Activated CD8-positive, alpha-beta memory T cell treated with anti-CD3 and anti-CD28 coated beads, Interleukin-2, amount 50 U/mL, for 48 hours (primary cell): ENCODE data around the gene ZNF682.
"Not testable (repeated sequence)": the region's sequence is repeated elsewhere in the genome, so short reads cannot be mapped to it uniquely, and the experiment has no call there.

ENCODE experiments used
- DNase-seq: peaks from one replicate; pipeline ENCODE4 v3.0.0-alpha.2; 2020

Gene ZNF682

DNA sequence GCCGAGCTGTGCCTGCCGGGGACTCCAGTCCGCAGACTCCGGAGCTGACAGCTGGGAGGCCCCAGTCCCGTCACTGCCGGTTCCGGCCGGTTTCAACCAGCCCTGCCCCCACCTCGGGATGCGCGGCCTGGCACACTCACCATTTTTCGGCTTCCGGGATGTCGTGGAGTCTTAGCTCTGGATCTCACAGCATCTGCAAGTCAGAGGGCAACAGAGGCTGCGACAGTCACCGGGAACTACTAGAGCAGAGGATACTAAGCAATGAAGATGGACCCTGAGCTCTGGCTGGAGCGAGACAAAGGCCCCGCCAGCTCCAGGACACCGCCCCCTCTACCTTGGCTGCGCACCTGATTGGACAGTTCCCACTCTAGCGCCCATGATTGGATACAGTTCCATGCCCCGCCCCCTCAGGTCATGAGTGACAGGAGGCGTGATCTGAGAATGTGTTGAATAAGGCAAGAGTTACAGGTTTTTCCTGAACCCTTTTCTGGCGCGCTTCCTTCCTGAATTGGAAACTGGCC, at the start of gene ZNF682:
TSS of gene ZNF682 (minus strand) at position 303 of the 521 bp plus-strand sequence. CDS start at position 143, 160 bp downstream.
- DNase-seq: peak; percentile 93

DNA sequence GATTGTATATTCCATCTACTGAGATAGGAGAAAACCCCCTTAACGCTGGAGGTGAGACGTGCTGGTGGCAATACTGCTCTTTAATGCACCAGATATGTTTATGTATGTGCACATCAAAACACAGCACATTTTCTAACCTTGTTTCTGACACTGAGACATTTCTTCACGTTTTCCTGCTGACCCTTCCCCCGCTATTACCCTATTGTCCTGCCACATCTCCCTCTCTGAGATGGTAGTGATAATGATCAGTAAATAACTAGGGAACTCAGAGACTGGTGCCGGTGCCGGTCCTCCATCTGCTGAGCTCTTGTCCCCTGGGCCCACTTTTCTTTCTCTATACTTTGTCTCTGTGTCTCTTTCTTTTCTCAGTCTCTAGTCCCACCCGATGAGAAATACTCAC, 43.6 kb upstream of the ZNF682 start:
- DNase-seq: not testable (repeated sequence)

DNA sequence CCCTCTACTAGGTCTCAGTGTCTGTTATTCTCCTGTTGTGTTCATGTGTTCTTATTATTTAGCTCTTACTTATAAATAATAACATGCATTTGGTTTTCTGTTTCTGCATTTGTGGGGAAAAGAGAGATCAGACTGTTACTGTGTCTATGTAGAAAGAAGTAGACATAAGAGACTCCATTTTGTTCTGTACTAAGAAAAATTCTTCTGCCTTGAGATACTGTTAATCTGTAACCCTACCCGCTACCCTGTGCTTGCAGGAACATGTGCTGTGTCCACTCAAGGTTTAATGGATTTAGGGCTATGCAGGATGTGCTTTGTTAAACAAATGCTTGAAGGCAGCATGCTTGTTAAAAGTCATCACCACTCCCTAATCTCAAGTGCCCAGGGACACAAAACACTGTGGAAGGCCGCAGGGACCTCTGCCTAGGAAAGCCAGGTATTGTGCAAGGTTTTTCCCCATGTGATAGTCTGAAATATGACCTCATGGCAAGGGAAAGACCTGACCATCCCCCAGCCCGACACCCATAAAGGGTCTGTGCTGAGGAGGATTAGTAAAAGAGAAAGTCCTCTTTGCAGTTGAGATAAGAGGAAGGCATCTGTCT, 43.0 kb upstream of the ZNF682 start:
- DNase-seq: not testable (repeated sequence)

GRCh38 chr19:20080656-20081055, 41.4 kb upstream of the ZNF682 start:
- no peak for DNase-seq

DNA sequence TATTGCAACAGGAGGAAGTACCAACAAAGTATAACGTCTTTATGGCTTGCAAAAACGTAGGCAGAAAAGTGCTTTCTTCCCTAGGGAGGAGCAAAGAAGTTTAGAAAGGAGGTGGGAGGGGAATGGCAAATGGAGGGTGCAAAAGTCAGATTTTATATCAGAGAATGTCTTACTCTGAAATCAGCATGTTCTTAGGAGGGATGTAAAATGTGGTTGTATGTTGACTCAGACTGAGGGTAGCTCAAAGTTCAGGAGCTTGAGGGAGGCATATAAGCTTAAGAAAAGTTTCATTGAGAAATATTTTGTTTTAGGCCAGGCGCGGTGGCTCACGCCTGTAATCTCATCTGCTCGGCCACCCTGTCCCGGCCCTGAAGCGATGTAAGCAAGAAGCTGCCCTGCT, 40.2 kb upstream of the ZNF682 start:
- DNase-seq: no peak

- peak; percentile 53 for DNase-seq
Measured at GRCh38 chr19:20078581-20079031, 39.3 kb upstream of the ZNF682 start.

DNA sequence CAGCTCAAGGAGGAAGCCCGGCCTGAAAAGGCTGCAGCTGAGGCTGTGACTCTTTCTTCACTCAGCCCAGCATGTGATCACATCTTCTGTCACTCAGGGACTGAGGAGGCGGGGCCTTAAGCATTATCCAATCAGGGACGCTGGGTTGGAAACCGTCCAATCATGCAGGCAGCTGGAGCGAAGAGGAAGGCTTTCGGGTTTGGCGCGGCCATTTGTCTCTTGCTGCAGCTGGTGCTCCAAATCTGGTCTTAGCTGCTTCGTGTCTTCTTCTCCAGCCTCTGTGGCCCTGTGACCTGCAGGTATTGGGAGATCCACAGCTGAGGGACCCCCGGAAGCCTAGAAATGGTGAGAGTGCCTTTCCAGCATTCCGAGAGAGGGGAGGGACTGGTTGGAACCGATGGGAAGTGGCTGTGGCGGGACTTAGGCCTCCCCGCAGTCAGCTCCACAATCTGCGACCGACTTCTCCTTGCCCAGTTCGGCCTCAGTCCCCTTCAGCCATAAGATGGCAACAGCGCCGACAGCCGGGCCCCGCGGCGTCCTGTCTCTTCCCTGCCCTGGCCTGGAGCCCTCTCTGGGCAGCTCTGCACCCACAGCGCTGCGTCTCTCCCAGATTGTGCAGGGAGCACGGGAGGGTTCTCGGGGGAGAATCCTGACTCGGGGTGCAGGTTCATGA, 38.6 kb upstream of the ZNF682 start, which contains the start of gene ZNF90:
TSS of gene ZNF90 (plus strand) at position 210 of the 673 bp plus-strand sequence. CDS start at position 343, 133 bp downstream.
- DNase-seq: peak; percentile 87

- DNase-seq: no peak
Measured at GRCh38 chr19:20072936-20073335, 33.6 kb upstream of the ZNF682 start.

DNA sequence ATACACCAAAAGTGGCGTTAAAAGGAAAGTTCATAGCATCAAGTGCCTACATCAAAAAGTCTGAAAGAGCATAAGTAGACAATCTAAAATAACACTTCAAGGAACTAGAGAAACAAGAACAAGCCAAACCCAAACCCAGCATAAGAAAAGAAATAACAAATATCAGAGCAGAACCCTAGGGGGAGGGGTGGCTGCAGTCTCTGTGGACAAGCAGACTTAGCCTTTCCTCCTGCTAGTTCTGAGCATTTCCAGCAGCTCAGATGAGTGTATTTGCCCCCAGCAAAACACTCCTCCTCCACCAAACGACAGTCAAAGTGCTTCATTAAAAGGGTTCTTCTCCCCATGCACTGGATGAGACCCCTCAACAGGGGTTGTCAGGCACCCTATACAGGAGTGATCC, 31.4 kb upstream of the ZNF682 start:
- DNase-seq: no peak

DNA sequence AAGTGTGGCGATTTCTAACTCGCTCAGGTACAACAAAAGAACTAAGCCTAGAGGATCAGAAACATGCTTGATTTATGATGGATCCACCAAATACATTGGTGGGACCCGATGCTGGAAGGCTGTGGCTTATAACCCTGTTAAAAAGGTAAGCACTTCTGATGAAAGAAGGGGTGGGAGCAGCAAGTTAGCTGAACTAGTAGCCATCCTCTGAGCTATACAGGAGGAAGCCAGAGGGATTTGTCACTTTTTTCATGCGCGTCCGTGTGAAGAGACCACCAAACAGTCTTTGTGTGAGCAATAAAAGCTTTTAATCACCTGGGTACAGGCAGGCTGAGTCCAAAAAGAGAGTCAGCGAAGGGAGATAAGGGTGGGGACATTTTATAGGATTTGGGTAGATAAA, 29.3 kb upstream of the ZNF682 start:
- not testable (repeated sequence) for DNase-seq

GRCh38 chr19:20067943-20068342, 28.6 kb upstream of the ZNF682 start:
- no peak for DNase-seq

GRCh38 chr19:20066861-20067260, 27.6 kb upstream of the ZNF682 start:
- DNase-seq: no peak

GRCh38 chr19:20060282-20060681, 21.0 kb upstream of the ZNF682 start:
- DNase-seq: no peak

- DNase-seq: not testable (repeated sequence)
Measured at GRCh38 chr19:20058738-20059137, 19.4 kb upstream of the ZNF682 start.

DNA sequence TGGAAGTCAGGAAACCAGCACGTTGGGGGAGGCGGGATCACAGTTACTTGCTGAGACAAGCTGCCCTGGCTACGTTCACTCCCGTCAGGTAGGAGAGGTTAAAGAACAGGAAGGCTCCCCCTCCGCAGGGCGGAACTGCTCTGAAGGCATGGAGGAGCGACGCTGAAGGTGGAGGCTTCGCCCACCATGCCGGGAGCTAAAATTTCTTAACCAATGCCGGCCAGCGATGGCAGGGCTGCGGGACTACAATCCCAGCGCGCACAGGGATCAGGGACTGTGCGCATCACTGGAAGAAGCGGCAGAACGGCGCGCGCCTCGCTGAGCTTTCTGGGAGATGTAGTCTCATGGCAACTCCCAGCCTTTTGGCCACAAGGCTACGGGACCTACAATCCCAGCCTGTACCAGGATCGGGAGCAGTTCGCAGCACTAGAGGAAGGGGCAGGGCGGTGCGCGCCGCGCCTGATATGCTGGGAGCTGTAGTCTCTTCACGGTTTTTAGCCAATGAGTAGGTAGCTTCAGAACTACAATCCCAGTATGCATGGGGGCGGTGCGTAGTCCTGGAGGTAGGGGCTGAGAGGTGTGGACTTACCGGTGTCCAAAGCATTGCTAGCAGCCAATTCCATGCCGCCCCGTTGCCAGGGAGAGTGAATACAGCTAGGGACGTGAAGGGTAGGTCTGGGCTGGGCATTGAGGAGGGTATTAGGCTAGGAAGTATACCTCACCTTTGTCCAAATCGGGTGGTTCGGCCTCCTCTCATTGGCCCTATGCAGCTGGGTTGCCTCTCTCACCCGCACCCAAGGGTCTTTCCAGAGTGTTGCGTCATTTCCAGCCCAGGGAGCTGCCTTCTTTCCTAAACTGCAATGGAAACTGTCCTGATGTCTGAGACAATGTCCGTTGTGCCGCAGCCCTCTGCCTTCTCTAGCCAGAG, 12.8 kb upstream of the ZNF682 start:
- DNase-seq: peak; percentile 78

DNA sequence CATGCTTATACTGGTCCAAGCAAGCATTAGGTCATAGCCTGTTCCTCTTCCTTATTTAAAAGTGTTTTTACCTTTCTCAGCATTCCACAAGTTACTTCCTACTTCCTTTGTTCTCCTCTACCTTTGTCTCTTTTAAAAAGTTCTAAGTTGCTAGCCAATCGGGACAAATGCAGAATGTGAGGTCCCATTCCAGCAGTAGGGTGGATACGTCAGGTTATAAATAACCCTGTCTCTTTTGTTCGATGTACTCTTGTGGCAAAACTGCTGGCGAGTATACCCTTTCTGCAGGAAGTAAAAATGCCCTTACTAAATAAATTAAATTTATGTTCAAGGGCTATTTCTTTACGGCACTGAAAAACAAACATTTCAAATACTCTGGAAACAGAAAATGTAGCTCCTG, 6.4 kb upstream of the ZNF682 start:
- DNase-seq: not testable (repeated sequence)

- DNase-seq: no peak
Measured at GRCh38 chr19:20044663-20045062, 5.4 kb upstream of the ZNF682 start.

DNA sequence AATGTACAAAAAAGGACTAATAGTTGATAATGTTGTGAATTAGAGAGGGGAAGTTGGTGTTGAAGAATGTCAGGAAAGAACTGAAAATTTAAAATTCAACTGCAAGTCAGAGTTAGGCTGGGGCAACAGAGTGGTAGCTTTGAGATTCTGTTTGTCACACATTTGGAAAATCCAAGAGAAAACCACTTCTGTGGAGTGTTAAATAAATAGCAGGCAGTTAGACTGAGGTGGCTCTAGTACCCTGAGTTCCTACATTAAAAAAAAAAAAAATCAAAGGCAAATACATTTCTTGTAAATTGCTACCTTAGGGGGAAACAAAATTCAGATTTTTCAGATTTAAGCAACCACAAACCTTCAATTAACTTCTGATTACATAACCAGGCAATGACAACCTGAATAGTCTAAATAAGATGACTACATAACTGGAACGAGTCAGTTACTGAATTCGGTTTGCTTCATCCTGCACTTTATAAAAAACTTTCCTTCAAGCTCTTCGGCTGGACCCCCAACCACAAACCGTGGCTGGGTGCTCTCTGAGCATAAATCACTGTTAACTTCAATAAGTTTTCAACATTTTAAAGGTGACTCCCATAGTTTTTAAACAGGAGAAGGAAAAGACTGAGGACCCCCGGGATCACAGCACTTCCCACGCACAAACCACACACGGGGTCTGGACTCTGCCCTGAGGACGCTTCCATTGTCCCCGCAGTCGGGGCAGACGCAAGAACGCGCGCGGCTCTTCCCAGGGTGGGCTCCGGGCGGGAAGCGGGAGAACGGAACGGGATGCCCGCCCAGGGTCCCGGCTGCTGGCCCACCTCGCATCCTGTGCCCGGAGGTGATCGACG, 725 bp downstream of the ZNF682 start:
- DNase-seq: no peak

GRCh38 chr19:20035935-20036334, 3.4 kb downstream of the ZNF682 start:
- no peak for DNase-seq

- DNase-seq: no peak
Measured at GRCh38 chr19:20028611-20029010, 10.7 kb downstream of the ZNF682 start.

GRCh38 chr19:20005741-20006140, 33.6 kb downstream of the ZNF682 start:
- no peak for DNase-seq

DNA sequence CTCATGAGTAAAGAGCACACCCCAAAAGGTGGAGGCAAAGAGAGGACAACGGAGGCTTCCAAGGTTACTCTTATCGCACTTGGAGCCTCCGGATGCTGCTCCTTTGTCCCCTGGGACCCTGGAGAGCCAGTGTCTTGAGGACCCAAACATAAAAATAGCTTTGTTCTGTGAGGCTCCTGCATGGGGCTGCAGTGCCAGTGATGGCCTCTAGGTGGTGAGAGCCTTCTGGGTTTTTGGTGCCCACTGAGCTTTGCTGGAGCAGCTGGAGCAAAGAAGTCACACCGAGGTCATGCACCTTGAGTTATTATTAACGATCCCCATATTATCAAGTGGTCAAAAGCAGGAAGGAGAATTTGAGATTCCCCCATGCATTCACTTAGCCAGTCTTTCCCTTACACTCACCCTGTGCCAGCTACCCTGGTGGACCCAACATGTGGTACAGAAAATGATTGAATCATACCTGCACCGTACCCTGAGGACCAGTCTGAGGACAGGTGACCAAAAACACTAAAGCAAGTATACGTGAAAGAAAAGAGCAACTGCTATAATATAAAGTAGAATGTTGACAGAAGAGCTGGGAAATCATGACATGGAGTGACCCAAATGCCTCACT, 41.5 kb downstream of the ZNF682 start:
- DNase-seq: peak; percentile 68
